HEK293 (cell line): Measurements from ENCODE around the gene RTP3.

Source experiments
- CTCF ChIA-PET: fragments of 350-600 bp; formaldehyde crosslinking; extraction: SDS; loops from one replicate; lab custom pipeline; 2021; ENCODE audit warnings: antibody characterized with exemption; lab: Yijun Ruan, JAX
- POLR2A ChIA-PET: fragments of 300-600 bp; formaldehyde crosslinking; extraction: SDS; loops from one replicate; lab custom pipeline; 2020; ENCODE audit warnings: antibody characterized with exemption, inconsistent platforms; lab: Yijun Ruan, JAX
- H3K27ac ChIP-seq: fragments of 200-500 bp; sonication (Bioruptor generic); 2 replicates; pipeline ENCODE4 v1.5.1; 2014; ENCODE audit warnings: low read depth, low read length, control low read depth, inconsistent platforms; ENCODE audit errors: extremely low read depth
- H3K36me3 ChIP-seq, 2 experiments: fragments of 200-500 bp in 1 of 2; sonication (Bioruptor generic) in 1 of 2; 1 replicate in 1 of 2; 2 replicates in 1 of 2; pipeline ENCODE4 v1.5.1; 2014 to 2017; ENCODE audit warnings: inconsistent platforms in 2 of 2, low read length in 2 of 2; ENCODE audit not compliant: control insufficient read depth in 2 of 2, insufficient read depth in 1 of 2
- H3K4me1 ChIP-seq: fragments of 200-500 bp; sonication (Bioruptor generic); 2 replicates; pipeline ENCODE4 v1.5.1; 2014; ENCODE audit warnings: mild to moderate bottlenecking, low read length, inconsistent platforms; ENCODE audit not compliant: control insufficient read depth, insufficient read depth
- H3K4me3 ChIP-seq: 2 replicates; pipeline ENCODE4 v1.5.1; 2011; ENCODE audit warnings: low read depth, mild to moderate bottlenecking, control low read depth, low read length, moderate library complexity
- H3K9me3 ChIP-seq: fragments of 200-500 bp; sonication (Bioruptor generic); 2 replicates; pipeline ENCODE4 v1.5.1; 2014; ENCODE audit warnings: low read depth, low read length, inconsistent platforms; ENCODE audit not compliant: control insufficient read depth, insufficient read depth
- KLF7 ChIP-seq: fragments of 450-650 bp; formaldehyde crosslinking; IDR thresholded peaks from 2 replicates; pipeline ENCODE4 v1.5.1; 2016; ENCODE audit warnings: missing biosample characterization, missing genetic modification characterization, borderline replicate concordance
- RBAK ChIP-seq: fragments of 450-650 bp; formaldehyde crosslinking; IDR thresholded peaks from 2 replicates; pipeline ENCODE4 v1.5.1; 2016; ENCODE audit warnings: missing biosample characterization, missing genetic modification characterization
- TRIM28 ChIP-seq: IDR thresholded peaks from 2 replicates; pipeline ENCODE4 v1.6.1; 2011; ENCODE audit warnings: low read length, control low read depth, borderline replicate concordance
- YY1 ChIP-seq: fragments of 450-650 bp; formaldehyde crosslinking; IDR thresholded peaks from 2 replicates; pipeline ENCODE4 v1.5.1; 2018; ENCODE audit warnings: missing biosample characterization, missing genetic modification characterization
- ZBTB21 ChIP-seq: fragments of 450-650 bp; formaldehyde crosslinking; IDR thresholded peaks from 2 replicates; pipeline ENCODE4 v1.5.1; 2017; ENCODE audit warnings: missing biosample characterization, missing genetic modification characterization
- ZFP37 ChIP-seq: fragments of 450-650 bp; formaldehyde crosslinking; IDR thresholded peaks from 2 replicates; pipeline ENCODE4 v1.5.1; 2016; ENCODE audit warnings: missing biosample characterization, missing genetic modification characterization
- ZNF132 ChIP-seq: fragments of 450-650 bp; formaldehyde crosslinking; IDR thresholded peaks from 2 replicates; pipeline ENCODE4 v1.5.1; 2017; ENCODE audit warnings: missing biosample characterization, missing genetic modification characterization, borderline replicate concordance
- ZNF341 ChIP-seq: fragments of 450-650 bp; formaldehyde crosslinking; IDR thresholded peaks from 2 replicates; pipeline ENCODE4; 2016; ENCODE audit warnings: low read depth, missing biosample characterization, missing genetic modification characterization
- ZNF391 ChIP-seq: fragments of 450-650 bp; formaldehyde crosslinking; IDR thresholded peaks from 2 replicates; pipeline ENCODE4 v1.5.1; 2016; ENCODE audit warnings: low read depth, missing biosample characterization, missing genetic modification characterization, borderline replicate concordance
- ZNF530 ChIP-seq: fragments of 450-650 bp; formaldehyde crosslinking; IDR thresholded peaks from 2 replicates; pipeline ENCODE4 v1.5.1; 2016; ENCODE audit warnings: low read depth, missing biosample characterization, missing genetic modification characterization
- ZNF555 ChIP-seq: fragments of 450-650 bp; formaldehyde crosslinking; conservative IDR thresholded peaks from 2 replicates; pipeline ENCODE4 v1.5.1; 2017; ENCODE audit warnings: missing biosample characterization, mild to moderate bottlenecking, missing genetic modification characterization, inconsistent platforms
- ZNF623 ChIP-seq: fragments of 450-650 bp; formaldehyde crosslinking; IDR thresholded peaks from 2 replicates; pipeline ENCODE4 v1.5.1; 2016; ENCODE audit warnings: missing biosample characterization, missing genetic modification characterization
- ZNF76 ChIP-seq: fragments of 450-650 bp; formaldehyde crosslinking; IDR thresholded peaks from 2 replicates; pipeline ENCODE4; 2016; ENCODE audit warnings: low read depth, missing biosample characterization, missing genetic modification characterization, borderline replicate concordance
- ZNF785 ChIP-seq: fragments of 450-650 bp; formaldehyde crosslinking; IDR thresholded peaks from 2 replicates; pipeline ENCODE4 v1.5.1; 2016; ENCODE audit warnings: missing biosample characterization, missing genetic modification characterization
- TF ChIP-seq, protein P1 (sequence below): fragments of 450-650 bp; formaldehyde crosslinking; IDR thresholded peaks from 2 replicates; pipeline ENCODE4 v1.5.1; 2016; ENCODE audit warnings: missing biosample characterization, missing genetic modification characterization
- TF ChIP-seq, protein P2 (sequence below): fragments of 450-650 bp; formaldehyde crosslinking; IDR thresholded peaks from 2 replicates; pipeline ENCODE4 v1.5.1; 2017; ENCODE audit warnings: missing biosample characterization, missing genetic modification characterization
- TF ChIP-seq, protein P3 (sequence below): fragments of 450-650 bp; formaldehyde crosslinking; IDR thresholded peaks from 2 replicates; pipeline ENCODE4 v1.5.1; 2017; ENCODE audit warnings: missing biosample characterization, missing genetic modification characterization
- TF ChIP-seq, protein P4 (sequence below): fragments of 450-650 bp; formaldehyde crosslinking; IDR thresholded peaks from 2 replicates; pipeline ENCODE4 v1.5.1; 2016; ENCODE audit warnings: missing biosample characterization, missing genetic modification characterization
- TF ChIP-seq, protein P5 (sequence below): fragments of 450-650 bp; formaldehyde crosslinking; IDR thresholded peaks from 2 replicates; pipeline ENCODE4 v1.5.1; 2017; ENCODE audit warnings: missing biosample characterization, missing genetic modification characterization

RTP3 gene

DNA sequence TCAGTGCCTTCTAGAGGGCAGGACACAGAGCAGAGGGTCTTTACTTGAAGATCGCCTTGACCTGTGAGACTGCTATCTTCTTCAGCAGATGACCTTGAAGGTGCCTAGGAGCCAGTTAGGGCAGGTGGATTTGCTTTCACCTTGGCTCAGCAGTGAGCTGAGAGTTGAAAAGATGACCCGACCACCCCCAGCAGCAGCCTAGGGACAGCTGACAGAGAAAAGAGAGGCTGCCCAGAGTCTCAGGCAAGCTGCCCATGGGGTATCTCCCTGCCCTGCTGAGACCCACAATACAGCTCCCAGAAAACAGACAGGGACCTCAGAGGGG is 32.6 kb upstream of the RTP3 start:
- H3K36me3 ChIP-seq, result no peaks in the 10 kb centered on the region
- no peaks in the 10 kb centered on the region for H3K4me1 ChIP-seq
- CTCF ChIA-PET, result interaction anchor here (0.6 kb wide), 1 partner anchor 38 kb away, joined by 3 read pairs; no protein-coding TSS in a partner anchor
- no peak overlapping the region for H3K4me3 ChIP-seq
- TF ChIP-seq ZNF555 (tag by site-specific recombination), result no peak
- no peak for TF ChIP-seq ZNF623
- no peak for TF ChIP-seq KLF7
- TF ChIP-seq RBAK (tag by site-specific recombination), result no peak
- no peak for TF ChIP-seq ZNF530 (tag by site-specific recombination)
- TF ChIP-seq ZNF76 (tag by site-specific recombination), result no peak
- TF ChIP-seq ZFP37 (tag by site-specific recombination), result no peak
- no peak for TF ChIP-seq YY1 (tag by site-specific recombination)
- TF ChIP-seq ZNF341 (tag by site-specific recombination), result no peak
- TF ChIP-seq, protein P1, sequence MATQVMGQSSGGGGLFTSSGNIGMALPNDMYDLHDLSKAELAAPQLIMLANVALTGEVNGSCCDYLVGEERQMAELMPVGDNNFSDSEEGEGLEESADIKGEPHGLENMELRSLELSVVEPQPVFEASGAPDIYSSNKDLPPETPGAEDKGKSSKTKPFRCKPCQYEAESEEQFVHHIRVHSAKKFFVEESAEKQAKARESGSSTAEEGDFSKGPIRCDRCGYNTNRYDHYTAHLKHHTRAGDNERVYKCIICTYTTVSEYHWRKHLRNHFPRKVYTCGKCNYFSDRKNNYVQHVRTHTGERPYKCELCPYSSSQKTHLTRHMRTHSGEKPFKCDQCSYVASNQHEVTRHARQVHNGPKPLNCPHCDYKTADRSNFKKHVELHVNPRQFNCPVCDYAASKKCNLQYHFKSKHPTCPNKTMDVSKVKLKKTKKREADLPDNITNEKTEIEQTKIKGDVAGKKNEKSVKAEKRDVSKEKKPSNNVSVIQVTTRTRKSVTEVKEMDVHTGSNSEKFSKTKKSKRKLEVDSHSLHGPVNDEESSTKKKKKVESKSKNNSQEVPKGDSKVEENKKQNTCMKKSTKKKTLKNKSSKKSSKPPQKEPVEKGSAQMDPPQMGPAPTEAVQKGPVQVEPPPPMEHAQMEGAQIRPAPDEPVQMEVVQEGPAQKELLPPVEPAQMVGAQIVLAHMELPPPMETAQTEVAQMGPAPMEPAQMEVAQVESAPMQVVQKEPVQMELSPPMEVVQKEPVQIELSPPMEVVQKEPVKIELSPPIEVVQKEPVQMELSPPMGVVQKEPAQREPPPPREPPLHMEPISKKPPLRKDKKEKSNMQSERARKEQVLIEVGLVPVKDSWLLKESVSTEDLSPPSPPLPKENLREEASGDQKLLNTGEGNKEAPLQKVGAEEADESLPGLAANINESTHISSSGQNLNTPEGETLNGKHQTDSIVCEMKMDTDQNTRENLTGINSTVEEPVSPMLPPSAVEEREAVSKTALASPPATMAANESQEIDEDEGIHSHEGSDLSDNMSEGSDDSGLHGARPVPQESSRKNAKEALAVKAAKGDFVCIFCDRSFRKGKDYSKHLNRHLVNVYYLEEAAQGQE (tag by site-specific recombination), result no peak
- TF ChIP-seq, protein P2, sequence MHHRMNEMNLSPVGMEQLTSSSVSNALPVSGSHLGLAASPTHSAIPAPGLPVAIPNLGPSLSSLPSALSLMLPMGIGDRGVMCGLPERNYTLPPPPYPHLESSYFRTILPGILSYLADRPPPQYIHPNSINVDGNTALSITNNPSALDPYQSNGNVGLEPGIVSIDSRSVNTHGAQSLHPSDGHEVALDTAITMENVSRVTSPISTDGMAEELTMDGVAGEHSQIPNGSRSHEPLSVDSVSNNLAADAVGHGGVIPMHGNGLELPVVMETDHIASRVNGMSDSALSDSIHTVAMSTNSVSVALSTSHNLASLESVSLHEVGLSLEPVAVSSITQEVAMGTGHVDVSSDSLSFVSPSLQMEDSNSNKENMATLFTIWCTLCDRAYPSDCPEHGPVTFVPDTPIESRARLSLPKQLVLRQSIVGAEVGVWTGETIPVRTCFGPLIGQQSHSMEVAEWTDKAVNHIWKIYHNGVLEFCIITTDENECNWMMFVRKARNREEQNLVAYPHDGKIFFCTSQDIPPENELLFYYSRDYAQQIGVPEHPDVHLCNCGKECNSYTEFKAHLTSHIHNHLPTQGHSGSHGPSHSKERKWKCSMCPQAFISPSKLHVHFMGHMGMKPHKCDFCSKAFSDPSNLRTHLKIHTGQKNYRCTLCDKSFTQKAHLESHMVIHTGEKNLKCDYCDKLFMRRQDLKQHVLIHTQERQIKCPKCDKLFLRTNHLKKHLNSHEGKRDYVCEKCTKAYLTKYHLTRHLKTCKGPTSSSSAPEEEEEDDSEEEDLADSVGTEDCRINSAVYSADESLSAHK (tag by site-specific recombination), result no peak
- TF ChIP-seq TRIM28, result no peak
- TF ChIP-seq, all 188 proteins: peak for 0
- no peaks in the 10 kb centered on the region for H3K9me3 ChIP-seq
- POLR2A ChIA-PET, result no interaction called here
- H3K27ac ChIP-seq, result no peak overlapping the region

DNA sequence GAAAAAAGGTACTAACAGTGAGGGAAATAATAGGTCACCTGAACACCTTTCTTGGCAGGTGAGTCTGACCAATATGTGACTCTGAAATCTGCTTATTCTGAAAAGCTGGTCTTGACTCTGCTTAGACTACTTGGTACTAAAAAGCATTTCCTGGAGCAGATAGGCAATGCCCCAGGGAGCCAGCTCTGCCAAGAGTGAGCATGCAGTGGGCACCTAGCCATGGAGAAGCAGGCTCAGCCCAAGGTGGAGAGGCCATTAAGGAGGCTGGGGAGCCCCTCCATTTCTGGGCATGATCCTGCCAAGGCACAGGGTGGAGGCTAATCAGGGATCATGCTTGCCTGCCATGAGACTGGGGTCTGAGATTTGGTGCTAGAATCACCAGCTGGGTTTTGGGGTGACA is 31.5 kb upstream of the RTP3 start:
- no peak overlapping the region for H3K27ac ChIP-seq
- POLR2A ChIA-PET, result no interaction called here
- CTCF ChIA-PET, result interaction anchor here (0.6 kb wide), 1 partner anchor 18 kb away, joined by 3 read pairs; no protein-coding TSS in a partner anchor
- TF ChIP-seq, protein P3, sequence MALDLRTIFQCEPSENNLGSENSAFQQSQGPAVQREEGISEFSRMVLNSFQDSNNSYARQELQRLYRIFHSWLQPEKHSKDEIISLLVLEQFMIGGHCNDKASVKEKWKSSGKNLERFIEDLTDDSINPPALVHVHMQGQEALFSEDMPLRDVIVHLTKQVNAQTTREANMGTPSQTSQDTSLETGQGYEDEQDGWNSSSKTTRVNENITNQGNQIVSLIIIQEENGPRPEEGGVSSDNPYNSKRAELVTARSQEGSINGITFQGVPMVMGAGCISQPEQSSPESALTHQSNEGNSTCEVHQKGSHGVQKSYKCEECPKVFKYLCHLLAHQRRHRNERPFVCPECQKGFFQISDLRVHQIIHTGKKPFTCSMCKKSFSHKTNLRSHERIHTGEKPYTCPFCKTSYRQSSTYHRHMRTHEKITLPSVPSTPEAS (tag by site-specific recombination), result no peak
- TF ChIP-seq ZNF132 (tag by site-specific recombination), result no peak
- TF ChIP-seq, protein P4, sequence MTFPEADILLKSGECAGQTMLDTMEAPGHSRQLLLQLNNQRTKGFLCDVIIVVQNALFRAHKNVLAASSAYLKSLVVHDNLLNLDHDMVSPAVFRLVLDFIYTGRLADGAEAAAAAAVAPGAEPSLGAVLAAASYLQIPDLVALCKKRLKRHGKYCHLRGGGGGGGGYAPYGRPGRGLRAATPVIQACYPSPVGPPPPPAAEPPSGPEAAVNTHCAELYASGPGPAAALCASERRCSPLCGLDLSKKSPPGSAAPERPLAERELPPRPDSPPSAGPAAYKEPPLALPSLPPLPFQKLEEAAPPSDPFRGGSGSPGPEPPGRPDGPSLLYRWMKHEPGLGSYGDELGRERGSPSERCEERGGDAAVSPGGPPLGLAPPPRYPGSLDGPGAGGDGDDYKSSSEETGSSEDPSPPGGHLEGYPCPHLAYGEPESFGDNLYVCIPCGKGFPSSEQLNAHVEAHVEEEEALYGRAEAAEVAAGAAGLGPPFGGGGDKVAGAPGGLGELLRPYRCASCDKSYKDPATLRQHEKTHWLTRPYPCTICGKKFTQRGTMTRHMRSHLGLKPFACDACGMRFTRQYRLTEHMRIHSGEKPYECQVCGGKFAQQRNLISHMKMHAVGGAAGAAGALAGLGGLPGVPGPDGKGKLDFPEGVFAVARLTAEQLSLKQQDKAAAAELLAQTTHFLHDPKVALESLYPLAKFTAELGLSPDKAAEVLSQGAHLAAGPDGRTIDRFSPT, result no peak
- TF ChIP-seq ZNF391, result no peak
- TF ChIP-seq, protein P5, sequence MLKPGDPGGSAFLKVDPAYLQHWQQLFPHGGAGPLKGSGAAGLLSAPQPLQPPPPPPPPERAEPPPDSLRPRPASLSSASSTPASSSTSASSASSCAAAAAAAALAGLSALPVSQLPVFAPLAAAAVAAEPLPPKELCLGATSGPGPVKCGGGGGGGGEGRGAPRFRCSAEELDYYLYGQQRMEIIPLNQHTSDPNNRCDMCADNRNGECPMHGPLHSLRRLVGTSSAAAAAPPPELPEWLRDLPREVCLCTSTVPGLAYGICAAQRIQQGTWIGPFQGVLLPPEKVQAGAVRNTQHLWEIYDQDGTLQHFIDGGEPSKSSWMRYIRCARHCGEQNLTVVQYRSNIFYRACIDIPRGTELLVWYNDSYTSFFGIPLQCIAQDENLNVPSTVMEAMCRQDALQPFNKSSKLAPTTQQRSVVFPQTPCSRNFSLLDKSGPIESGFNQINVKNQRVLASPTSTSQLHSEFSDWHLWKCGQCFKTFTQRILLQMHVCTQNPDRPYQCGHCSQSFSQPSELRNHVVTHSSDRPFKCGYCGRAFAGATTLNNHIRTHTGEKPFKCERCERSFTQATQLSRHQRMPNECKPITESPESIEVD (tag by site-specific recombination), result no peak
- TF ChIP-seq ZNF530 (tag by site-specific recombination), result no peak
- no peak for TF ChIP-seq ZBTB21 (tag by site-specific recombination)
- TF ChIP-seq ZNF785 (tag by site-specific recombination), result no peak
- H3K4me1 ChIP-seq, result no peaks in the 10 kb centered on the region
- no peaks in the 10 kb centered on the region for H3K9me3 ChIP-seq
- H3K4me3 ChIP-seq, result no peak overlapping the region
- no peaks in the 10 kb centered on the region for H3K36me3 ChIP-seq
